ENCODE data around the gene CYFIP2.

CYFIP2 gene

DNA sequence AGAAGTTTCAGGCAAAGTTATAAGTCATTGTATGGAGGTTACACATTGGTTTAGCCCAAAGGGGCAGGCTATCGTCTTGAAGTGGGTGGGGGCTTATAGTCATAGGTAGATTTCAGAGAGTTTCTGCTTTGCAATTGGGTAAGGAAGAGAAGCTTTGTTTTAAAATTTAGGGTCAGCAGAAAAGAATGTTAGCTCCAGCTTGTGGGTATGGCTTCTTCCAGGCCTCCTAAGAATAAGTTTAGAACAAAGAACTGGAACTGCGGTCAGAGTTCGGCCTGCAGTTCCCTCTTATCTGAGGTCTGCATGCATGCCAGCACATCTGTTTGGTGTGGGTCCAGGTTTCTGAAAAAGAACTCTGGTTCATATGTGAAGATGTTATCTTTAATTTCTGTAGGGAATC is 96.1 kb downstream of the CYFIP2 start:
- no peak for DNase-seq

DNA sequence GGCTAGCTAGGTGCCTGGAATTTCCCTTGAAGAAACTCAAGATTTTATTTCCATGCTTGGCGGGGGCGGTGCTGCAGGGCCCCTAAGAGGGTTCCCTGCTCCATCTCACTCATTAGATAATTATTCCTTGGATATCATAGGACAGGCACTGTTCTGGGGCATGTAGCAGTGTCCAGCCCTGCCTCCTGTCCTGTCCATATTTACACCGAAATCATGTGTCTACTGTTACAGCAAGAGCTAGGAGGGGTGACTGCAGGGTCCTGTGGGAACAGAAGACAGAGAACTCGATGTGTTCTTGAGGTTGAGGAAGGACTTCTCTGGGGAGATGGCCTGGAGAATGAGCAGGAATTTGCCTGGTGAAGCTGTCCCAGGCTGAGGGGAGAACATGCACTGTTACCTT is 96.6 kb downstream of the CYFIP2 start:
- no peak for DNase-seq

DNA sequence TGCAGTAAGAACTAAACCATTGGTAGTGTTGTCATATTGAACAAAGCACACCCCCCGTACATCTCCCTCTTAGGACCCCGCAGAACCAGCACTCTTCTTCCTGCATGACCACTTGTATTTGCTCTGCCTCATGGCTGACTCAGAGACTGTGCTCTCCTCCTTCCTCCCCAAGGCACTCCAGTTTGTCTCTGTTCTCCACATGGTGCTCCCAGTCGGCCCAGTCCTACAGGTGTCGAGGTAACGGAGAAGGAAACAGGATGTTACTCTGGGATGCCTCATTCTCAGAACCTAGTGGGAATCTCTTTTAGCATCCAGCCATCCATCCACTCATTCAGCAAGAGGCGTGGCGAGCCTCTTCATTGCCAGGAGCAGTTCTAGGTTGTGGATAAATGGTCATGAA is 97.1 kb downstream of the CYFIP2 start:
- DNase-seq: no peak

DNA sequence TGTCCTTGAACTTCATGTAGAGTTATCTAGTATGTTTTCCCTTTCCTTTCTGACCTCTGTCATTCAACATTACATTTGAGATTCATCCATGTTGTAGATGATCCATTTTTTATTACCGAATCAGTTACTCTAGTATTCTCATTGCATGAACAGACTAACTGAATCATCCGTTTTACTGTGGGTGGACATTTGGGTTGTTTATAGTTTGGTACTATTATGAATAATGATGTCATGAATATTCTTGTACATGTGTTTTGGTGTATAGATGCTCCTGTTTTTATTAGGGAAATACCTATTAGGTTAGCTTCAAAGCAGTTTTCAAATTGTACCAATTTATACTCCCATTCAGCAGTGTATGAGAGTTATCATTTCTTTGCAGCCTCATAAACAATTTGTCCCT is 99.8 kb downstream of the CYFIP2 start:
- no peak for DNase-seq

DNA sequence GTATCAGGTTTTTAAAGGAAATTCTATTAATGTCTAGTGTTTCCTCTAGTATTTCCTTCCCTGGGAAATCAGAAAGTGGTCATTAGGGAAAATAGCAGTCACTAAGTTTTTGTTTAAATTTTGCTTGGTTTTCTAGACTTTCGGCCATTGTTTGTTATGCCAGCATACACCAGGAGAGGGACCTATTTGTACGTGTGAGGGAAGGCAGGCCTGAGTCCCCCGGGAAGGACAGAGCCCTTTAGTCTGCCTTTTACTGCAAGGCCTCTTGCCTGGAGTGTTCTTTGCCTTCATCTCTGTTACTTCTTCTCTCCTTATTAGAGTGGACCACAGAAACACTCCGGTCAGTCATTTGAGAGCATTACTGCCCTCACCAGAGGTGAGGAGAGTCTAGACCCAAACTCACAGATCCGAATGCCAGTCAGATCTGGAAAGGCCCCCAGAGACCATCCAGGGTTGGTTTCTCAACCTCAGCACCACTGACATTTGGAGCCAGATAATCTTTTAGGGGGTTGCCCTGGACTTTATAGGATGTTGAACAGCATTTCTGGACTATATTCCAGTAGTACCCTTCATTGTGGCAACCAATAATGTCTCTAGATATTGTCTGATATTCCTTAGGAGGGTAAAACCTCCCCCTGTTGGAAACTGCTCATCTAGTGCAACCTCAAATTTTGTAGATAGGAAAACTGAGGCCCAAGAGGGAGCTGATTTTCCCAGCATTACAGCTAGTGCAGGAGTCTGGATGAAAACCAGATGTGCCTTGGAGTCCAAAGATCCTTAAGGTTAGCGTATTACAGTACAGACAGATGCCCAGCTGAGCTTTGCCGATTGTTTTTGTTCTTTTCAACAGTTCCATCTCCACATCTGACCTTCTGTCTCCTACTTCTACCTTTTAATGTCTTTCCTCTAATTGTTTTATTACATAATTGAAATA is 101.1 kb downstream of the CYFIP2 start:
- no peak for DNase-seq

DNA sequence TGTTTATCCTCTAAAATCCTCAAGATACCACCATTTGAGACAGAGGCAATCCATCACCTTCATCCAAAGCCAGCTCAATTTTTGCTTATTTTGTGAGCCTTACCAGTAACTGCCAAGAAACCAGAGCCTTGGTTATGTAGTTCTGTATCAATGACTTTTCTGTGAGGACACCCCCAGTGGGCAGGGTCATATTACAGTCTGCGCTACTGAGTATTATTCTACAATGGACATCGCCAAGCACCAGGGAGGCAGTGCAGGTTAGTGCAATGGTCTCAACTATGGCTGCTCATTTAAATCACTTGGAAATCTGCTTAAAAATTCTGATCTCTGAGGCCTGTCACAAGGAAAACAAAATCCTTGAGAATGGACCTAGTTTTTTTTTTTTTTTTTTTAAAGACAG is 103.6 kb downstream of the CYFIP2 start:
- DNase-seq: no peak

DNA sequence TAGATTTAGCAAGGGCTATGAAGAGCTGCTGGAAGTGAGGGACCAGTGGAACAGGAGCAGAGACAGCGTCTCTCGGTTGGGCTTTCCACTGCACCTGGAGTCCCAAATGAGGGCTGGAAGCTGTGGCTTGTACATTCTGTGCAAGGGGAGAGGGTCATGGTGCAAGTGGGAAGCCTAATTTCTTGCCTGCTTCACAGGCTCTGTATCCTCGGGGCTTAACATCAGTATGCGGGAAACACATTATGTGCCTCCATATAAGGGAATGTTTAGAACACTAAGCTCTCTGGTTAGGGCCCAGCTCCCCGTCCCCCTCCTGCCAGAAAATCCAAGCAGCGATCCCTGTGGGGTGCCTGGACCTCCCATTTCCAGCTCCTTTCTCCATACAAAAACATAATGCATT is 105.0 kb downstream of the CYFIP2 start:
- DNase-seq: no peak

DNA sequence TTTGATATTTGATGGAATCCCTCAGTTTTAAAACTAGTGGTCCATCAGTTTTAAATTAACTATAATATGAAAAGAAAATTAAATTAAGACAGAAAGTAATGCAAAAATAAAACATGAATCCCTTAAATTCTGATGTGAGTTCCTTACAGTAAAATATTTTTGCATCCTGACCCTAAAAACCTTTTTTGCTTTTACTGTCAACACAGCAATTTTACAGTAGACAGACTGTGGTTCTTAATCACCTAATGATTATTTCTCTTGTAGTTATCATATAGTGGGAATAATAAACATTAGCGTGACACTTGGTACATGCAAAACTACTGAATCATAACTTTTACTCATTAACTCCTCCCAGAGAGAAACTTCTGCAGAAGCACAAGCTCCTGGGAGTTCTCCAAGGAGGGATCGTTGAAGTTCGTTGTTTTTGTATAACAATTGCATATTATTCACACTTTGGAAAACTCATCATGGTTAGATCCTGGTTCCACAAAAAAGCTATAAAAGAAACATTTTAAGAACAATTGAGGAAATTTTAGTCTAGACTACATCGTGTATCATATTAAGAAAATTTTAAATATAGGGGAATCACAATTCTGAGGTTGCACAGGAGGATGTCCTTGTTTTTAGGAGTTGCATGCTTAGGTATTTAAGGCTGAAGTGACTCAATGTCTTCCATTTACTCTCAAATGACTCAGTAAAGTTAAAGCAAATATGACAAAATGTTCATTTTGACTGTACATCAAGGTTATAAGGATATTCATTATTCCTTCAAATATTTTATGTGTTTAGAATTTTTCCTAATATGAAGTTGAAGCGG is 105.9 kb downstream of the CYFIP2 start:
- no peak for DNase-seq

DNA sequence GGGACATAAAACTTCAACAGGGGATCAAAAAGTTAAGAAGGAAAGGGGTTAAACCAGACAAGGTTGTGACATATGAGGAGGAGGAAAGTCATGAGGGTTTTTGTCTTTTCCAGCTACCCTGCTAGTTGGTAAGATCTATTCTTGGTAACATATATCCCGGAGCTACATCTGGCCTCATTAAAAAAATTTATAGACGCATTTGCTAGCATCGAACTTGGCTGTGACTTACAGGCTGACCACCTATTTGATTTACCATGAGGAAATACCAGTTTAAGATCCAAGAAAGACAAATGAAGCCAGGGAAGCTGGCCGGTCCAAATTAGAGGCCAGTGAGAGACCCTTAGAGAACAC is 106.5 kb downstream of the CYFIP2 start:
- no peak for DNase-seq

DNA sequence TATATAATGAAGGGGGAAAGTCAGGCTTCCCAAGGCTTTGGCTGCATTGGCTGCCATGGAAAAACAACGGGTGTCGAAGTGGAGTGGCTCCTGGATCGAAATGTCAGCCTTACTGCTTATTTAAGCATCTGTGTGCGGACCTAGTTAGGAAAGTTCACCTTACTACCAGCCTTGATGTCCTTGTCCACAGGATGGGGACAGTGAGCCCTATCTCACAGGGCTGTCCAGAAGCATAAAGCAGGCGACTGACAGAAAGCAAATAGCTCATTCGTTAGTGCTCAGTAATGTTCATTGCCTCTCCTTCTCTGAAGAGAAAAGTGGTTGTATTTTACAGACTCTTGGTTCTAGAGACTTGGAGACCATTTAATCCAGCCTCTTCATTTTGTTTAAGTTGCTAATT is 112.6 kb downstream of the CYFIP2 start:
- DNase-seq: no peak

DNA sequence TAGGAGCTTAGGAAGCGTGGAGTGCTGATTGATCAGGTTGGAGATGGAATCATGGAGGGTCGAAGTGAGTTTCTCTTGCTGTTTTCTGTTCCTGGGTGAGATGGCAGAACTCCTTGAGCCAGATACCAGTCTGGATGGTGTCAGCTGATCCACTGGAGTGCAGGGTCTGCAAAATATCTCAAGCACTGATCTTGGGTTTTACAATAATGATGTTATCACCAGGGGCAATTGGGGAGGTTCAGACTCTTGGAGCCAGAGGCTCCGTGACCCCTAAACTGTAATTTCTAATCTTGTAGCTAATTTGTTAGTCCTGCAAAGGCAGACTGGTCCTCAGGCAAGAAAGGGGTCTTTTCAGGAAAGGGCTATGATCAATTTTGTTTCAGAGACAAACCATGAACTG is 114.1 kb downstream of the CYFIP2 start:
- DNase-seq: no peak

DNA sequence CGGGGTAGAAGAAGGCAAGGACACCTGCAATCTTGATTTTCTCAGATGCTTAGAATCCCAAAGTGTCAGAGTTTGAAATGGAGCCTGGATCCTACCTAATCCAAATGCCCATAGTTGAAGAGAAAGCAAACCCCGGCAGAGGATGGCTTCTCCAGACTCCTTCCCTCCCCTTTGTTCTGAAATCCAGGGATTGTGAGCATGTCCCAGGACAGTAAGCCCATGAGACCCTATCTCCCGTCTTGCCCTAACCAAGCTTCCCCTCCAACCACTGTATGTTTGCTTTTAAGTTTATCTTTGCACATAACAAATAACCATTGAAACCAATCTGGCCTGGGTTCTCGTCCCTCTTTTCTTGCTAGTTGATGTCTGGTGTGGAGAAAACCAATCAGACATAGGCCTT is 115.8 kb downstream of the CYFIP2 start:
- no peak for DNase-seq

DNA sequence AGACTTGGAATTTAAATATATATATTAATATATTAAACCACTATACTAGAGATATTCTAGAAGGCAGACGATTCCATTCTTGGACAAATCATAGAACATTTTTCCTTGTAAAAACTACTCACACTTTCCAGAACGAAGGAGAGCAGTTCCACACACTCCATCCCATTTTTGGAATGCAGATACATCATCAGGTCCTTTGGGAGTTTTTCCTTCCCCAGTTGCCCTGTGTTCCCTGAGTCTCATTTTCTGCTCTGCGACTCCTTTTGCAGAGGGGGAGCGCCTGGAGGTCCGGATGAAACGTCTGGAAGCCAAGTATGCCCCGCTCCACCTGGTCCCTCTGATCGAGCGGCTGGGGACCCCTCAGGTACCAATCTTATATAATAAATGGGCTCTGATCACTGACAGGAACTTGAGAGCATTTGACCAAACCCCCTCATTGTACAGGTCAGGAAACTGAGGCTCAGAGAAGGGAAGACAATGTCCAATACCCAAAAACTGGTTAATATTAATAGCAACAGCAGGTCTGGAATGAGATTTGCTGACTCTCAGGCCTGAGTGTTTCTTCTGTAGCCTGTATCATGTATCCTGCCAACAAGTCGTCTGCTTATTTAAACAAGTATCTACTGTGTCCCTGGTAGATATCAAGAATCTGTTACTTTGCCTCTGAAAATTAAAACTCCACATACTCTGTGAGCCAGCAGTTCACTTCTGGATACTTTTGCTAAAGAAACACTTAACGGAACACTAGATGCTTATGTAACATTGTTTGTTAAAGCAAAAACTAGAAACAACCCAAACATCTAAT is 117.3 kb downstream of the CYFIP2 start:
- DNase-seq: no peak

DNA sequence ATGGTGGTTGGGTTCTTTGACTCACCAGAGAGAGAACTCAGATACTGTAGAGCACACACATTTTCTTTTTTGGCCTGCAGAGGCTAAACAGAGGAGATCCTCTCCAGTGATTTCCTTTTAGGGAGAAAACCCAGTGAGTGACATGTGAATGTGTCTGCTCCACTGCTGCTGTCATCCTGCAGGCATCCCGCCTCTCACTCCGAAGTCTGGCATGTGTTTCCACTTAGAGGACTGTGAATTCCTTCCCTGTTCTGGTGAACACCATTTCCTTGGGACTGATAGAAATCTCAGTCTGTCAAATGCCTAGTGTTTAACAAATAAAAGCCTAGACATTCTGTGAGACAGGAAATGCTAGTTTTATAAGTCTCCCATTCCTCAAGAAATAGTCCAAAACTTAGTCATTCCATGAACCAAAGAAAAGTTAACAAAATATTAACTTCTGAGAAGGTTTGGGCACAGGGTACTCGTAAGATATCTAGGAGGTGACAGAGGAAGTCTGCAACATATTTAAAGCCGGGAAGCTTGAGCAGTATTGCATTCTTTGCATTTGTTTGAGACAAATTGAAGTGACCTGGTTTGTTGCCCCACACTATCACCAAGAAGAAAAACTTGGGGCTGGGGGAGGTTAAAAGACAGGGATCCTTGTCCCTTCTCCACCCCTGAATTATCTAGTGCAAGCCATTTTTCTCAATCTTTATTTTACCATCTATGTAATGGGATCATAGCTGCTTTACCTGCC is 119.2 kb downstream of the CYFIP2 start:
- DNase-seq: no peak

DNA sequence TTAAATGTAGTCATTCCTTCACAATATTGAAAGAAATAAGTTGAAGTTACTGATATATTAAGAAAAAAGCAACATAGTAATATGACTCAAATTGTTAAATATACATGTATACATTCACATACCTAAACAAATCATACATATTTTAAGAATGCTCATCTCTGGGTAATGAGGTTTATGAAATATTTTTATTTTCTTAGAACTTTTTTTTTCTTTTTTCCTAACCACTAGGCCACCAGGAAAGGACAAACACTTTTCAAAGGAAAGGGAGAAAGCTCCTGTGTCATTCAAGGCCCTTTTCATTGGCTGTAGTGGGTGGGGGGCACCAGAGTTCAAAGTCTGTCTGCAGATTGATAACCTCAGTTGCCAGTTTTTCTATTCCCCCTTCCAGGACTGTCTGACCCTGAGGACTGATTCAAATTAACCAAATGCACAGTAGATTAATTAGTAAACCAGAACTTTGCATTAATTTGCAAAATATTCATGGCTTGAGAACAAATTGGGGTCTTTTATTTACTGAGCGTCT is 121.2 kb downstream of the CYFIP2 start:
- DNase-seq: no peak

DNA sequence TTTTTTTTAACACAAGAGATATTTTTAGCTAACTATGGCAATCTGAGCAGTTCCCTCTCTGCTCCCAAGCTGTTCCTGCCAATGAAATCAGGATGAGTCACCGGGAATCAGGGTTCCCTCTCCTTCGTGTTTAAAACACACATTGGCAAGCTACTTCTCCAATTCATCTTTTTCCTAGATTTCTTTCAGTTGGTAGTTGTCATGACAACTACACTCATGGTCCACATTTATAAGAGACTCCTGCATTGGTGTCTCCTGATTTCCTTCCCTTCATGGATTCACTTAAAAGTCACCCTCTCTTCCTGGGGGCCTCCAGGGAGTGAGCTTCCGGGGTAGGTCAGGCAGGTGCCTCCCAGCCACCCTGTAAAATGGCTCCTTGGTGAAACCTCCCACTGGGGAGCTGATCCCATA is 121.8 kb downstream of the CYFIP2 start:
- no peak for DNase-seq

DNA sequence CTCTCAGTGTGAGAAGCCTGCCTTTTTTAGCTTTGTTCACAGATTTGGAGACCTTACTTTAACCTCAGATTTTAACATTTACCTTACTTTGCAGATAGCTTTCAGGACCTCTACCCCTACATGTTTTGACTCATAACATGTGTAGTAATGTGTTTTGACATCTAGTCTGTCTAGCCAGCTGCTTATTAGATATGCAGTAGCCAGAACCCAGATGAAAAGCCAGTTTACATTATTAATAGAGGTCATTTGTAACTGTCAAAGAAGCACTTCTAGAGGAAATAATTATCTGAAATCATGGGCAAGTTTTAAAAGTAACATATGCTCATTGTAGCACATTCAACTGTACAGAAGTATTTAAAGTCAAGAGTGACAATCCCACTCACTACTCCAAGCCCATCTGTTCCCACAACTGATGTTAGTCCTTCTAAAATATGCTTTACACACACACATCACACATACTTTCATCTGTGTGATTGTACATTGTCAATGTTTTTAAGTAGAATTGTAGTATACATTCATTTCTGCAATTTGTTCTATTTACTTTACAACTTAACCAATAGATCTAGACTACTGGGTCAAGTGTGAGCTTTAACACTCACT is 122.3 kb downstream of the CYFIP2 start:
- no peak for DNase-seq

DNA sequence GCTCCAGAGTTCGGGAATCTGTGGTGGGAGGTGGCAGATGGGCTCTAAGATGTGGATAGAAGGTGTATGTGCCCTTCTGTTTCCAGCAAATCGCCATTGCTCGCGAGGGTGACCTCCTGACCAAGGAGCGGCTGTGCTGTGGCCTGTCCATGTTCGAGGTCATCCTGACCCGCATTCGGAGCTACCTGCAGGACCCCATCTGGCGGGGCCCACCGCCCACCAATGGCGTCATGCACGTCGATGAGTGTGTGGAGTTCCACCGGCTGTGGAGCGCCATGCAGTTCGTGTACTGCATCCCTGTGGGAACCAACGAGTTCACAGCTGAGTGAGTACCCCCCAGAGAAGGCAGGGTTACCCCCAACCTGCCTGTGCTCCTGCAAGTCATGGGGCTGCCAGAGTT is 123.2 kb downstream of the CYFIP2 start:
- no peak for DNase-seq

DNA sequence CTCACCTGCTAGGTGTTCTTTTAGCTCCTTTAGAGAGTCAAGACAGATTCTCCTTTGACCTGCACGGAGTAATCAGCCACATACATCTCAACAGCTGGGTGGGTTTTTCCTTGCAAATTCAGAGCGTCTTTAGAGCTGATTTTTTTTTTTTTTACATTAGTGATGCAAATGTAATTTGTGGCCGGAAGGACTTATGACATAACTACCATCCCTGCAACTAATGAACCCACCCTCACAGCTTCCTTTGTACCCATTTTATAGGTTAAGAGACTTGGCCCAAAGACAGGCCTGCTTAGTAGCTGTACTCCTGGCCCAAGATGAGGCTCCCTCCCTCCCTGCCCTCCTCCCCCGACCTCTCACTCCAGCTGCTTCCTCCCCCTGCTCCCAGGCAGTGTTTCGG is 124.2 kb downstream of the CYFIP2 start:
- no peak for DNase-seq

DNA sequence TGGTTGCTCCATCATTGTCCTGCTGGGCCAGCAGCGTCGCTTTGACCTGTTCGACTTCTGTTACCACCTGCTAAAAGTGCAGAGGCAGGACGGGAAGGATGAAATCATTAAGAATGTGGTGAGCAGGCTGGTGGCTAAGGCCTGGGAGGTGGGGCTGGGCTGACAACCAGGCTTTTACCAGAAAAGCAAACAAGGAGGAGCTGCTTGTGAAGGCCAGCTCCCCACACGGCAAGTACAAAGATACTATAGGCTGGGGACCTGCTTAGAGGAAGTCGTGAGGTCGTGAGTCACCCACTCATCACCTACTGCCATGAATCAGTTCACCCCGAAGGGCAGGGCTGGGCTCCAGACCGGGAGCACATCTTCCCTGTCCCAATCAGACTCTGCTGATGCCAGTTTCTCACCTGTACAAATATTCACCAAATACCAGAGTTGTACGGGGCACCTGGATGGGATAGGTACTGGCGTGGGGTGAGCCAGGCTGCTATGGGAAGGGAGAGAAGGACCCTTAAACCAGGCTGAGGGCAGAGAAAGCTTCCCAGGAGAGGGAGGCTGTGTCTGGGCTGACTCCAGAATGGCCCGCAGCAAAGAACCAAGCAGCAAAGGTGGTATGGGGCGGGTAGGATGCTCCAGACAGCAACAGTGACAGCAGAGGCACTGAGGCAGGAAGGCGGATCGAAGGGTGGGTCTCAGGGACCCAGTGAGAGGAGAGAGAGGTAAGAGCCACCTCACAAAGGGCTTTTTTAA is 124.8 kb downstream of the CYFIP2 start:
- DNase-seq: peak; percentile 11

DNA sequence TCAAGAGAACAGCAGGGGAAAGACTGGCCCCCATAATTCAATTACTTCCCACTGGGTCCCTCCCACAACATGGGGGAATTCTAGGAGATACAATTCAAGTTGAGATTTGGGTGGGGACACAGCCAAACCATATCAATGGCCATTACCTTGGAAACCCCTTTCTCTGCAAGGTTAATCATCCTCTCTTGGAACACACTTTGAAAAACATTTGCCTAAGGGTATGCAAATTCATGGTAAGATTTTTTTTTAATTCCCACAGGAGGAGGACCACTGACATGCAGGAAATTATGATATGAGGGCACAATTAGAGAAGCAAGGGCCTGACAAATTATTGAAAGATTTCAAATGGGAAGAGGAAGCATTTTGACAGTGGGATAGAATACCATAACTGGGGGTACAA is 132.4 kb downstream of the CYFIP2 start:
- no peak for DNase-seq

All from activated T-cell treated with anti-CD3 and anti-CD28 coated beads for 4 hours (primary cell).